Neuronal stem cell (in vitro differentiated cells): ENCODE results near the gene GALNS.

Experiments used
- DNase-seq: peaks from one replicate; pipeline ENCODE4 v3.0.0-alpha.2; 2013; ENCODE audit warnings: low spot score
- H2AFZ ChIP-seq: one replicate; pipeline ENCODE4 v1.6.1; 2013; ENCODE audit warnings: mild to moderate bottlenecking, low read length, inconsistent platforms
- H2AK5ac ChIP-seq: 2 replicates; pipeline ENCODE4 v1.6.1; 2013; ENCODE audit warnings: low read depth, mild to moderate bottlenecking, inconsistent platforms, low read length, moderate library complexity, mixed read lengths
- H2BK120ac ChIP-seq: 2 replicates; pipeline ENCODE4 v1.6.1; 2013; ENCODE audit warnings: low read depth, mild to moderate bottlenecking, inconsistent platforms, low read length, moderate library complexity, mixed read lengths
- H2BK12ac ChIP-seq: one replicate; pipeline ENCODE4 v1.6.1; 2013; ENCODE audit warnings: low read length, inconsistent platforms
- H2BK15ac ChIP-seq: 2 replicates; pipeline ENCODE4 v1.6.1; 2013; ENCODE audit warnings: mild to moderate bottlenecking, low read length, inconsistent platforms, mixed read lengths
- H2BK5ac ChIP-seq: one replicate; pipeline ENCODE4 v1.6.1; 2013; ENCODE audit warnings: inconsistent platforms, mild to moderate bottlenecking, low read length, moderate library complexity
- H3K14ac ChIP-seq: one replicate; pipeline ENCODE4 v1.6.1; 2013; ENCODE audit warnings: low read length, inconsistent platforms
- H3K18ac ChIP-seq: 2 replicates; pipeline ENCODE4 v1.6.1; 2013; ENCODE audit warnings: low read length, inconsistent platforms
- H3K23ac ChIP-seq: 2 replicates; pipeline ENCODE4 v1.6.1; 2013; ENCODE audit warnings: low read depth, mild to moderate bottlenecking, mixed read lengths, low read length, inconsistent platforms; ENCODE audit not compliant: poor library complexity
- H3K27ac ChIP-seq: replicated peaks from 3 replicates; pipeline ENCODE4 v1.5.1; 2013; ENCODE audit warnings: low read length, inconsistent platforms
- H3K27me3 ChIP-seq, 3 experiments: 2 replicates each; pipeline ENCODE4 v1.6.1; 2013; ENCODE audit warnings: low read length in 3 of 3, mild to moderate bottlenecking in 2 of 3, inconsistent platforms in 1 of 3, low read depth in 1 of 3, mixed read lengths in 1 of 3, moderate library complexity in 1 of 3; ENCODE audit not compliant: control insufficient read depth in 3 of 3, insufficient read depth in 3 of 3
- H3K36me3 ChIP-seq, 2 donors: replicated peaks in 1 of 2; 2 replicates each; pipeline ENCODE4 v1.6.1; 2013; ENCODE audit warnings: low read length in 2 of 2; ENCODE audit not compliant: control insufficient read depth in 2 of 2, insufficient read depth in 2 of 2
- H3K4ac ChIP-seq: 2 replicates; pipeline ENCODE4 v1.6.1; 2013; ENCODE audit warnings: inconsistent platforms, mild to moderate bottlenecking, low read length, moderate library complexity
- H3K4me1 ChIP-seq, 2 donors: 1 replicate in 1 of 2; 2 replicates in 1 of 2; pipeline ENCODE4 v1.6.1; 2013; ENCODE audit warnings: low read length in 2 of 2, low read depth in 1 of 2; ENCODE audit not compliant: control insufficient read depth in 2 of 2, insufficient read depth in 1 of 2
- H3K4me2 ChIP-seq: one replicate; pipeline ENCODE4 v1.6.1; 2013; ENCODE audit warnings: mild to moderate bottlenecking, low read length, inconsistent platforms; ENCODE audit not compliant: insufficient read depth, poor library complexity, severe bottlenecking
- H3K4me3 ChIP-seq, 2 donors: 2 replicates each; pipeline ENCODE4 v1.5.1; 2013; ENCODE audit warnings: low read length in 2 of 2, mild to moderate bottlenecking in 2 of 2, inconsistent platforms in 1 of 2, moderate library complexity in 1 of 2
- H3K79me1 ChIP-seq: one replicate; pipeline ENCODE4 v1.6.1; 2013; ENCODE audit warnings: low read depth, mild to moderate bottlenecking, inconsistent platforms, low read length, moderate library complexity
- H3K9ac ChIP-seq: one replicate; pipeline ENCODE4 v1.6.1; 2013; ENCODE audit warnings: mild to moderate bottlenecking, low read depth, low read length, inconsistent platforms; ENCODE audit not compliant: poor library complexity
- H3K9me3 ChIP-seq, 2 donors: replicated peaks in 1 of 2; 2 replicates each; pipeline versions ENCODE3 to v1.6.1; 2013; ENCODE audit warnings: low read length in 2 of 2, mild to moderate bottlenecking in 2 of 2, inconsistent platforms in 1 of 2, low read depth in 1 of 2, mixed read lengths in 1 of 2, moderate library complexity in 1 of 2; ENCODE audit not compliant: control insufficient read depth in 2 of 2, insufficient read depth in 1 of 2
- H4K8ac ChIP-seq: one replicate; pipeline ENCODE4 v1.6.1; 2013; ENCODE audit warnings: low read depth, mild to moderate bottlenecking, inconsistent platforms, low read length, moderate library complexity
- H4K91ac ChIP-seq: one replicate; pipeline ENCODE4 v1.6.1; 2013; ENCODE audit warnings: low read length, low read depth, mild to moderate bottlenecking, inconsistent platforms; ENCODE audit not compliant: poor library complexity
- WGBS, 2 donors: extraction: QIAGEN DNeasy Blood & Tissue Kit; methylation state at CpG; one replicate each; pipeline ENCODE4 v1.1.7; 2013; ENCODE audit warnings: missing lambda C conversion rate in 2 of 2, mixed read lengths in 1 of 2; ENCODE audit not compliant: insufficient read length in 2 of 2, insufficient replicate concordance in 1 of 2; ENCODE audit errors: extremely low coverage in 2 of 2; 5-methylcytosine and 5-hydroxymethylcytosine counted together

The GALNS gene

GRCh38 chr16:88774544-88775393, 82.0 kb downstream of the GALNS start:
- DNase-seq = no peak
- Histone ChIP-seq H3K27me3 (peaks cover 0 to 16% (median 0%) of the 10 kb centered on the region in 3 experiments), H2BK120ac (no peak overlapping the region), H2BK15ac (peak overlapping the region; percentile 83), H3K18ac (peak overlapping the region; percentile 93), H2BK12ac (peak overlapping the region; percentile 97), H2AFZ (no peak overlapping the region), H4K8ac (no peak overlapping the region), H4K91ac (peak overlapping the region; percentile 22), H3K79me1 (peaks cover 11% of the 10 kb centered on the region), H3K36me3 (no peaks in the 10 kb centered on the region), H3K14ac (peak overlapping the region; percentile 14), H3K9ac (no peak overlapping the region), H3K27ac (no peak overlapping the region), H3K4me1 (peaks cover 33 to 35% of the 10 kb centered on the region in 2 donors), H3K4ac (no peak overlapping the region), H3K4me3 (no peak overlapping the region), H3K9me3 (peaks cover 0 to 2% of the 10 kb centered on the region in 2 donors), H3K23ac (peak overlapping the region; percentile 5), H3K4me2 (no peak overlapping the region), H2AK5ac (peak overlapping the region; percentile 72), H2BK5ac (no peak overlapping the region)
- no CpG with 5 or more reads among the region's 32 CpGs for WGBS, 2 donors

- Histone ChIP-seq H2BK15ac (peak overlapping the region; percentile 75), H2AFZ (no peak overlapping the region), H3K18ac (peak overlapping the region; percentile 93), H3K4me1 (peaks cover 34 to 38% of the 10 kb centered on the region in 2 donors), H2BK12ac (no peak overlapping the region), H2AK5ac (peak overlapping the region; percentile 52), H2BK5ac (no peak overlapping the region), H3K14ac (peak overlapping the region; percentile 21), H3K9ac (peak overlapping the region; percentile 44), H3K27me3 (peaks cover 0 to 16% (median 0%) of the 10 kb centered on the region in 3 experiments), H3K4ac (no peak overlapping the region), H4K8ac (no peak overlapping the region), H4K91ac (peak overlapping the region; percentile 79), H3K9me3 (peaks cover 0 to 2% of the 10 kb centered on the region in 2 donors), H3K79me1 (peaks cover 11% of the 10 kb centered on the region), H2BK120ac (no peak overlapping the region), H3K23ac (peak overlapping the region; percentile 91), H3K36me3 (no peaks in the 10 kb centered on the region), H3K4me2 (no peak overlapping the region), H3K27ac (no peak overlapping the region), H3K4me3 (no peak overlapping the region)
- WGBS, 2 donors = no CpG with 5 or more reads among the region's 12 CpGs
- no peak for DNase-seq
These were observed 82.9 kb downstream of the GALNS start for GRCh38 chr16:88773812-88774291.

- Histone ChIP-seq H2BK120ac (no peak overlapping the region), H2BK12ac (no peak overlapping the region), H3K79me1 (peaks cover 11% of the 10 kb centered on the region), H4K91ac (no peak overlapping the region), H3K23ac (peak overlapping the region; percentile 89), H2AFZ (no peak overlapping the region), H3K4me3 (no peak overlapping the region), H3K9ac (peak overlapping the region; percentile 60), H3K36me3 (no peaks in the 10 kb centered on the region), H3K4me1 (peaks cover 37 to 42% of the 10 kb centered on the region in 2 donors), H2AK5ac (peak overlapping the region; percentile 47), H4K8ac (no peak overlapping the region), H3K18ac (peak overlapping the region; percentile 93), H3K14ac (peak overlapping the region; percentile 63), H3K4me2 (no peak overlapping the region), H2BK5ac (no peak overlapping the region), H3K27me3 (peaks cover 0 to 16% (median 0%) of the 10 kb centered on the region in 3 experiments), H3K9me3 (peaks cover 0 to 2% of the 10 kb centered on the region in 2 donors), H3K27ac (no peak overlapping the region), H2BK15ac (peak overlapping the region; percentile 75), H3K4ac (no peak overlapping the region)
- DNase-seq = no peak
- no CpG with 5 or more reads among the region's 29 CpGs for WGBS, 2 donors
These were observed 83.6 kb downstream of the GALNS start for GRCh38 chr16:88772871-88773811.
